AG10803 (cell line): ENCODE measurements around the gene GRB10.

ENCODE experiments used
- DNase-seq: peaks from one replicate; pipeline ENCODE4 v3.0.0; 2010; ENCODE audit warnings: low read depth
- H3K4me3 ChIP-seq: 2 replicates; pipeline ENCODE4 v1.5.1; 2011; ENCODE audit warnings: mild to moderate bottlenecking, low read length, control low read depth
- CTCF ChIP-seq: conservative IDR thresholded peaks from 2 replicates; pipeline ENCODE4 v1.5.1; 2011; ENCODE audit warnings: mild to moderate bottlenecking, low read length, control low read depth, inconsistent platforms

The GRB10 gene

GRCh38 chr7:50748472-50748871 lies 34.2 kb downstream of the GRB10 start:
- no peak for DNase-seq
- TF ChIP-seq CTCF, result no peak
- no peak overlapping the region for H3K4me3 ChIP-seq

GRCh38 chr7:50745835-50746234 lies 36.9 kb downstream of the GRB10 start:
- no peak for TF ChIP-seq CTCF
- no peak for DNase-seq
- no peak overlapping the region for H3K4me3 ChIP-seq

GRCh38 chr7:50745336-50745735 lies 37.4 kb downstream of the GRB10 start:
- DNase-seq, result no peak
- no peak for TF ChIP-seq CTCF
- H3K4me3 ChIP-seq, result no peak overlapping the region

GRCh38 chr7:50743893-50744292 lies 38.8 kb downstream of the GRB10 start:
- H3K4me3 ChIP-seq, result no peak overlapping the region
- DNase-seq, result no peak
- TF ChIP-seq CTCF, result no peak

- H3K4me3 ChIP-seq, result no peak overlapping the region
- no peak for DNase-seq
- TF ChIP-seq CTCF, result no peak
Observed at GRCh38 chr7:50743016-50743415, 39.7 kb downstream of the GRB10 start.

GRCh38 chr7:50742401-50742800 lies 40.3 kb downstream of the GRB10 start:
- H3K4me3 ChIP-seq, result no peak overlapping the region
- TF ChIP-seq CTCF, result no peak
- DNase-seq, result no peak

- no peak overlapping the region for H3K4me3 ChIP-seq
- no peak for TF ChIP-seq CTCF
- DNase-seq, result peak; percentile 41
Observed at GRCh38 chr7:50739744-50740435, 42.8 kb downstream of the GRB10 start.
